Fibroblast of skin of right quadriceps (primary cell): ENCODE results near the gene LBHD1.
A peak's percentile ranks its signal among the peaks of the same experiment; 100 is the strongest.
"Not testable (repeated sequence)": the region's sequence is repeated elsewhere in the genome, so short reads cannot be mapped to it uniquely, and the experiment has no call there.

Source experiments
- DNase-seq: peaks from one replicate; pipeline ENCODE4 v3.0.0-alpha.2; 2013

Gene LBHD1

GRCh38 chr11:62693624-62694023 is 21.6 kb upstream of the LBHD1 start:
- DNase-seq, result not testable (repeated sequence)

- DNase-seq, result peak; percentile 95
Observed at GRCh38 chr11:62689421-62690183, 17.5 kb upstream of the LBHD1 start, which contains the start of gene LRRN4CL. Gene LRRN4CL, minus strand, starts transcription at chr11:62689530. Its CDS starts 1,022 bp downstream, at chr11:62688508.

- no peak for DNase-seq
Observed at GRCh38 chr11:62688491-62688890, 16.4 kb upstream of the LBHD1 start.

- DNase-seq, result no peak
Observed at GRCh38 chr11:62687508-62688396, 15.7 kb upstream of the LBHD1 start.

- DNase-seq, result no peak
Observed at GRCh38 chr11:62682518-62682917, 10.5 kb upstream of the LBHD1 start.

- DNase-seq, result peak; percentile 82
Observed at GRCh38 chr11:62680825-62681240, 8.8 kb upstream of the LBHD1 start.

GRCh38 chr11:62678770-62679696 is 7.0 kb upstream of the LBHD1 start, which contains the start of gene UBXN1:
Gene UBXN1, minus strand, starts transcription at chr11:62679073. Its CDS starts 150 bp downstream, at chr11:62678923.
- DNase-seq, result peak; percentile 89

GRCh38 chr11:62678433-62678769 is 6.3 kb upstream of the LBHD1 start:
- DNase-seq, result no peak

- no peak for DNase-seq
Observed at GRCh38 chr11:62677714-62678113, 5.6 kb upstream of the LBHD1 start.

GRCh38 chr11:62677156-62677555 is 5.1 kb upstream of the LBHD1 start:
- DNase-seq, result no peak

GRCh38 chr11:62676698-62677097 is 4.6 kb upstream of the LBHD1 start:
- DNase-seq, result no peak

GRCh38 chr11:62675415-62675814 is 3.3 kb upstream of the LBHD1 start:
- not testable (repeated sequence) for DNase-seq

- DNase-seq, result no peak
Observed at GRCh38 chr11:62673196-62673525, 1.1 kb upstream of the LBHD1 start.

GRCh38 chr11:62671236-62671607 is 845 bp downstream of the LBHD1 start:
- no peak for DNase-seq

GRCh38 chr11:62669420-62670161 is 2.5 kb downstream of the LBHD1 start:
- no peak for DNase-seq

GRCh38 chr11:62667460-62667859 is 4.6 kb downstream of the LBHD1 start:
- DNase-seq, result no peak

- no peak for DNase-seq
Observed at GRCh38 chr11:62666259-62666926, 5.7 kb downstream of the LBHD1 start.

- peak; percentile 44 for DNase-seq
Observed at GRCh38 chr11:62665599-62666258, 6.3 kb downstream of the LBHD1 start.

- DNase-seq, result peak; percentile 94
Observed at GRCh38 chr11:62665075-62665598, 6.9 kb downstream of the LBHD1 start, which contains the start of the genes C11orf98 and CSKMT. Gene C11orf98, minus strand, starts transcription at chr11:62665210. Its CDS starts 41 bp downstream, at chr11:62665169. Gene CSKMT, plus strand, starts transcription at chr11:62665312. Its CDS starts 568 bp downstream, at chr11:62665880.

GRCh38 chr11:62664405-62665074 is 7.5 kb downstream of the LBHD1 start:
- DNase-seq, result no peak
